ENCODE data around the gene DAGLA.
"Not testable (repeated sequence)": the region's sequence is repeated elsewhere in the genome, so short reads cannot be mapped to it uniquely, and the experiment has no call there.

The DAGLA gene

GRCh38 chr11:61655266-61656159 lies 24.7 kb upstream of the DAGLA start:
- not testable (repeated sequence) for H3K9me3 Mint-ChIP-seq; DNase-seq; ATAC-seq (replicated peaks); H3K4me1 Mint-ChIP-seq (ENCODE audit: low read depth in 2 of 2); H3K4me3 Mint-ChIP-seq; H3K27ac Mint-ChIP-seq; H3K36me3 Mint-ChIP-seq (ENCODE audit: insufficient read depth)
- H3K27me3 Mint-ChIP-seq = peaks cover 48 to 75% of the 10 kb centered on the region in 2 donors

- DNase-seq (no peak), ATAC-seq (replicated peaks) (no peak)
- H3K4me3 Mint-ChIP-seq = no peak overlapping the region
- H3K9me3 Mint-ChIP-seq = no peaks in the 10 kb centered on the region
- no peak overlapping the region for H3K27ac Mint-ChIP-seq
- no peaks in the 10 kb centered on the region for H3K4me1 Mint-ChIP-seq (ENCODE audit: low read depth in 2 of 2)
- no peaks in the 10 kb centered on the region for H3K36me3 Mint-ChIP-seq (ENCODE audit: insufficient read depth)
- peaks cover 48 to 74% of the 10 kb centered on the region in 2 donors for H3K27me3 Mint-ChIP-seq
Measured at GRCh38 chr11:61656347-61657077, 23.7 kb upstream of the DAGLA start.

- no peak for DNase-seq
- Mint-ChIP-seq H3K36me3 (ENCODE audit: insufficient read depth) (no peaks in the 10 kb centered on the region), H3K4me3 (no peak overlapping the region), H3K27ac (no peak overlapping the region), H3K4me1 (ENCODE audit: low read depth in 2 of 2) (no peaks in the 10 kb centered on the region), H3K9me3 (no peaks in the 10 kb centered on the region), H3K27me3 (peaks cover 37 to 69% of the 10 kb centered on the region in 2 donors)
- ATAC-seq (replicated peaks) = no peak
Measured at GRCh38 chr11:61657566-61658290, 22.5 kb upstream of the DAGLA start.

GRCh38 chr11:61659413-61660196 lies 20.6 kb upstream of the DAGLA start:
- H3K27me3 Mint-ChIP-seq = peaks cover 23 to 52% of the 10 kb centered on the region in 2 donors
- H3K4me1 Mint-ChIP-seq (ENCODE audit: low read depth in 2 of 2) = no peaks in the 10 kb centered on the region
- no peak overlapping the region for H3K4me3 Mint-ChIP-seq
- DNase-seq (no peak), ATAC-seq (replicated peaks) (no peak)
- no peaks in the 10 kb centered on the region for H3K36me3 Mint-ChIP-seq (ENCODE audit: insufficient read depth)
- H3K27ac Mint-ChIP-seq = no peak overlapping the region
- no peaks in the 10 kb centered on the region for H3K9me3 Mint-ChIP-seq

GRCh38 chr11:61660997-61661396 lies 19.2 kb upstream of the DAGLA start:
- H3K4me3 Mint-ChIP-seq; H3K27ac Mint-ChIP-seq; H3K9me3 Mint-ChIP-seq; ATAC-seq (replicated peaks); H3K4me1 Mint-ChIP-seq (ENCODE audit: low read depth in 2 of 2); H3K36me3 Mint-ChIP-seq (ENCODE audit: insufficient read depth); DNase-seq: not testable (repeated sequence)
- peaks cover 15 to 39% of the 10 kb centered on the region in 2 donors for H3K27me3 Mint-ChIP-seq

GRCh38 chr11:61666684-61667297 lies 13.4 kb upstream of the DAGLA start:
- ATAC-seq (replicated peaks) = no peak
- H3K27me3 Mint-ChIP-seq = peaks cover 21 to 47% of the 10 kb centered on the region in 2 donors
- no peak for DNase-seq
- H3K9me3 Mint-ChIP-seq = no peaks in the 10 kb centered on the region
- no peaks in the 10 kb centered on the region for H3K36me3 Mint-ChIP-seq (ENCODE audit: insufficient read depth)
- H3K27ac Mint-ChIP-seq = no peak overlapping the region
- no peak overlapping the region for H3K4me3 Mint-ChIP-seq
- no peaks in the 10 kb centered on the region for H3K4me1 Mint-ChIP-seq (ENCODE audit: low read depth in 2 of 2)

GRCh38 chr11:61667684-61668305 lies 12.4 kb upstream of the DAGLA start:
- DNase-seq = no peak
- no peak overlapping the region for H3K4me3 Mint-ChIP-seq
- H3K4me1 Mint-ChIP-seq (ENCODE audit: low read depth in 2 of 2) = no peaks in the 10 kb centered on the region
- no peaks in the 10 kb centered on the region for H3K9me3 Mint-ChIP-seq
- no peak overlapping the region for H3K27ac Mint-ChIP-seq
- H3K27me3 Mint-ChIP-seq = peaks cover 22 to 41% of the 10 kb centered on the region in 2 donors
- H3K36me3 Mint-ChIP-seq (ENCODE audit: insufficient read depth) = no peaks in the 10 kb centered on the region
- no peak for ATAC-seq (replicated peaks)

- Mint-ChIP-seq H3K36me3 (ENCODE audit: insufficient read depth) (no peaks in the 10 kb centered on the region), H3K4me1 (ENCODE audit: low read depth in 2 of 2) (no peaks in the 10 kb centered on the region), H3K27ac (no peak overlapping the region), H3K27me3 (peaks cover 38 to 55% of the 10 kb centered on the region in 2 donors), H3K9me3 (no peaks in the 10 kb centered on the region), H3K4me3 (no peak overlapping the region)
- no peak for ATAC-seq (replicated peaks)
- DNase-seq = no peak
Measured at GRCh38 chr11:61669417-61669816, 10.8 kb upstream of the DAGLA start.

GRCh38 chr11:61670626-61671025 lies 9.6 kb upstream of the DAGLA start:
- no peak overlapping the region for H3K4me3 Mint-ChIP-seq
- no peak overlapping the region for H3K27ac Mint-ChIP-seq
- H3K9me3 Mint-ChIP-seq = no peaks in the 10 kb centered on the region
- ATAC-seq (replicated peaks) (no peak), DNase-seq (no peak)
- no peaks in the 10 kb centered on the region for H3K36me3 Mint-ChIP-seq (ENCODE audit: insufficient read depth)
- no peaks in the 10 kb centered on the region for H3K4me1 Mint-ChIP-seq (ENCODE audit: low read depth in 2 of 2)
- H3K27me3 Mint-ChIP-seq = peaks cover 50 to 67% of the 10 kb centered on the region in 2 donors

GRCh38 chr11:61671527-61671926 lies 8.7 kb upstream of the DAGLA start:
- Mint-ChIP-seq H3K27me3 (peaks cover 59 to 76% of the 10 kb centered on the region in 2 donors), H3K27ac (no peak overlapping the region), H3K4me3 (no peak overlapping the region), H3K4me1 (ENCODE audit: low read depth in 2 of 2) (no peaks in the 10 kb centered on the region), H3K36me3 (ENCODE audit: insufficient read depth) (no peaks in the 10 kb centered on the region), H3K9me3 (no peaks in the 10 kb centered on the region)
- ATAC-seq (replicated peaks) (no peak), DNase-seq (no peak)

- peaks cover 75 to 86% of the 10 kb centered on the region in 2 donors for H3K27me3 Mint-ChIP-seq
- not testable (repeated sequence) for DNase-seq; H3K27ac Mint-ChIP-seq; ATAC-seq (replicated peaks); H3K36me3 Mint-ChIP-seq (ENCODE audit: insufficient read depth); H3K9me3 Mint-ChIP-seq; H3K4me1 Mint-ChIP-seq (ENCODE audit: low read depth in 2 of 2); H3K4me3 Mint-ChIP-seq
Measured at GRCh38 chr11:61673946-61674467, 6.2 kb upstream of the DAGLA start.

- H3K27ac Mint-ChIP-seq = no peak overlapping the region
- ATAC-seq (replicated peaks) (no peak), DNase-seq (no peak)
- no peaks in the 10 kb centered on the region for H3K9me3 Mint-ChIP-seq
- peaks cover under 1 to 2% of the 10 kb centered on the region in 2 donors for H3K4me1 Mint-ChIP-seq (ENCODE audit: low read depth in 2 of 2)
- no peak overlapping the region for H3K4me3 Mint-ChIP-seq
- no peaks in the 10 kb centered on the region for H3K36me3 Mint-ChIP-seq (ENCODE audit: insufficient read depth)
- peaks cover 64 to 76% of the 10 kb centered on the region in 2 donors for H3K27me3 Mint-ChIP-seq
Measured at GRCh38 chr11:61675826-61676225, 4.4 kb upstream of the DAGLA start.

All from effector memory CD8-positive, alpha-beta T cell (primary cell).